Heart left ventricle (tissue), 16 donors: ENCODE results near the gene MANBA. TPM values are rescaled to one million over a fixed set of nuclear protein-coding genes. Genes with fewer than 3 reads are reported as not detected.

Source experiments
- ATAC-seq, 4 donors: fragments of 200-7000 bp; cut with Tn5 transposase; one replicate each; pipeline ENCODE4 v1.9.1; 2020 to 2022; ENCODE audit warnings: moderate library complexity in 4 of 4, mild to moderate bottlenecking in 3 of 4, moderate number of reproducible peaks in 1 of 4
- DNase-seq, 5 donors: peaks; one replicate each; pipeline ENCODE4 v3.0.0-alpha.2; 2020
- H3K27ac ChIP-seq, 12 donors: fragments of 200-600 bp; sonication (generic) in 4 of 12; one replicate each; pipeline versions ENCODE4 v1.5.0 to v1.8.0; 2016 to 2022; ENCODE audit warnings: mild to moderate bottlenecking in 2 of 12
- H3K27me3 ChIP-seq, 9 donors: fragments of 200-600 bp; sonication (generic) in 2 of 9; one replicate each; pipeline versions ENCODE4 v1.5.1 to v1.8.0; 2016 to 2022; ENCODE audit warnings: mild to moderate bottlenecking in 3 of 9
- H3K36me3 ChIP-seq, 9 donors: fragments of 200-600 bp; sonication (generic) in 2 of 9; one replicate each; pipeline versions ENCODE4 v1.5.0 to v1.8.0; 2018 to 2022; ENCODE audit warnings: mild to moderate bottlenecking in 2 of 9
- H3K4me1 ChIP-seq, 12 donors: fragments of 200-600 bp; sonication (generic) in 4 of 12; one replicate each; pipeline versions ENCODE4 v1.5.0 to v1.8.0; 2016 to 2022; ENCODE audit warnings: mild to moderate bottlenecking in 3 of 12
- H3K4me3 ChIP-seq, 12 donors: fragments of 200-600 bp; sonication (generic) in 4 of 12; one replicate each; pipeline versions ENCODE4 v1.5.0 to v1.8.0; 2017 to 2022; ENCODE audit warnings: mild to moderate bottlenecking in 9 of 12, moderate library complexity in 4 of 12
- H3K9me3 ChIP-seq, 12 donors: fragments of 200-600 bp; sonication (generic) in 4 of 12; one replicate each; pipeline versions ENCODE4 v1.5.0 to v1.8.0; 2016 to 2022; ENCODE audit warnings: mild to moderate bottlenecking in 1 of 12
- CTCF ChIP-seq, 12 donors: fragments of 200-600 bp; sonication (generic) in 4 of 12; IDR thresholded peaks; one replicate each; pipeline versions ENCODE4 v1.5.0 to v1.8.0; 2018 to 2022; ENCODE audit warnings: antibody characterized with exemption in 12 of 12, mild to moderate bottlenecking in 5 of 12
- POLR2A ChIP-seq, 2 donors: fragments of 450-650 bp; IDR thresholded peaks; one replicate each; pipeline ENCODE4 v1.6.1; 2017; ENCODE audit warnings: antibody characterized with exemption in 2 of 2, mild to moderate bottlenecking in 2 of 2, moderate library complexity in 2 of 2
- WGBS, 4 donors: extraction: QIAGEN DNeasy Blood & Tissue Kit in 2 of 4; methylation state at CpG; one replicate each; pipeline versions ENCODE4 v1.1.5 to v1.1.7; 2013 to 2018; 5-methylcytosine and 5-hydroxymethylcytosine counted together
- intact Hi-C, 10 donors: fragments of 100-400 bp; cut with DNase I; formaldehyde crosslinking; loops; one replicate each; pipeline versions ENCODE4 v1.11.1 to v1.14.2; 2022
- polyA plus RNA-seq, 2 donors: library from polyadenylated mRNA; stranded (reverse); fragments of 200-250 nt; gene quantifications; one replicate each; pipeline ENCODE4 v1.2.3, GENCODE V29; 2013
- total RNA-seq, 9 donors: library from RNA; depleted of rRNA in 2 of 9; stranded (reverse); fragments of >200 nt in 2 of 9; fragmentation: NEBNext Ultra II Directional in 3 of 9; extraction: Animal tissue kit (Norgen Biotek cat#: 25700) in 3 of 9; gene quantifications; one replicate each; pipeline versions ENCODE4 v1.1.0 to v1.2.4, GENCODE V29; 2016 to 2023
- donor health status: ischemic (EF 13 %, LVEDD 7.1; RV severe dilation, severe dysfunction).
- donor health status: healthy with polysubstance abuse.
- donor health status: DM: no; HTN: yes; CAD: no.
- donor health status: DM: no; HTN: no; CAD: no.
- donor health status: ischemic (EF 25% LVEDD 6.9; RV normal size, moderate dysfunction).
- donor health status: ischemic (EF 25% LVEDD 5.7; RV mildly dilated, moderate dysfunction).
- donor health status: healthy.
- donor health status: DM: yes; HTN: yes; CAD: no.
- donor health status: ischemic (EF 35%, LVEDD 5.7; RV mildly dilated, moderate dysfunction).
- donor health status: nonischemic (EF 11% LVEDD 7.7; RV severe dilation, severe dysfunction).
- donor health status: DM: yes; HTN: yes; CAD: no.
- donor health status: PGD.
- donor health status: ischemic (EF 29% LVEDD 5.4; RV normal size, mild dysfunction).
- donor health status: nonischemic (EF 23%, LVEDD 6.1; RV moderate dilation, normal function).

Gene MANBA
- total and polyA plus RNA-seq, 11 donors: 6.2 to 44.0 (median 34.2) TPM

GRCh38 chr4:102774254-102774653 is 13.5 kb upstream of the MANBA start:
- Histone ChIP-seq H3K36me3 (no peaks in the 10 kb centered on the region), H3K27me3 (no peaks in the 10 kb centered on the region), H3K4me1 (peaks cover 0 to 4% (median 0%) of the 10 kb centered on the region in 12 donors), H3K4me3 (no peak overlapping the region), H3K27ac (no peak overlapping the region), H3K9me3 (no peaks in the 10 kb centered on the region)
- intact Hi-C loops: no loop called here
- peak in 1 of 4 donors; percentile 53 for ATAC-seq
- DNase-seq: no peak
- 32 to 54% (median 41%) methylated on average over 2 of the region's 2 CpGs for WGBS, 4 donors
- TF ChIP-seq POLR2A (IDR thresholded peaks at IDR 0.05) (no peak), CTCF (IDR thresholded peaks at IDR 0.05) (no peak)

GRCh38 chr4:102772738-102773340 is 12.1 kb upstream of the MANBA start:
- no peak for DNase-seq
- Histone ChIP-seq H3K4me1 (peaks cover 0 to 3% (median 0%) of the 10 kb centered on the region in 12 donors), H3K4me3 (no peak overlapping the region), H3K27me3 (no peaks in the 10 kb centered on the region), H3K9me3 (no peaks in the 10 kb centered on the region), H3K27ac (no peak overlapping the region), H3K36me3 (no peaks in the 10 kb centered on the region)
- TF ChIP-seq CTCF (IDR thresholded peaks at IDR 0.05) (no peak), POLR2A (IDR thresholded peaks at IDR 0.05) (no peak)
- no peak for ATAC-seq
- intact Hi-C loops: no loop called here
- WGBS, 4 donors: 81 to 87% (median 86%) methylated on average over 4 of the region's 4 CpGs

GRCh38 chr4:102764901-102765300 is 4.1 kb upstream of the MANBA start:
- no peak overlapping the region for H3K27ac ChIP-seq
- H3K27me3 ChIP-seq: no peaks in the 10 kb centered on the region
- H3K4me3 ChIP-seq: no peak overlapping the region
- H3K9me3 ChIP-seq: no peaks in the 10 kb centered on the region
- no peaks in the 10 kb centered on the region for H3K36me3 ChIP-seq
- intact Hi-C loops: loop anchor here in 3 of 10 donors (5.0 to 10.0 kb wide), 5 partner anchors 42 to 250 kb away; partner anchors contain the start of genes CISD2 (in 2 of the 3) and SLC9B1 (in 1 of the 3)
- ATAC-seq: no peak
- no peak for DNase-seq
- 91 to 96% (median 94%) methylated on average over 3 of the region's 3 CpGs for WGBS, 4 donors
- H3K4me1 ChIP-seq: peaks cover 0 to 8% (median 6%) of the 10 kb centered on the region in 12 donors
- TF ChIP-seq POLR2A (IDR thresholded peaks at IDR 0.05) (no peak), CTCF (IDR thresholded peaks at IDR 0.05) (no peak)

- Histone ChIP-seq H3K4me3 (peak overlapping the region in 7 of 12 donors; percentile 70 to 99 (median 79)), H3K9me3 (no peaks in the 10 kb centered on the region), H3K36me3 (no peaks in the 10 kb centered on the region), H3K4me1 (peaks cover 0 to 32% (median 11%) of the 10 kb centered on the region in 12 donors), H3K27ac (no peak overlapping the region), H3K27me3 (no peaks in the 10 kb centered on the region)
- intact Hi-C loops: loop anchor here in 5 of 10 donors (2.0 to 10.0 kb wide), 7 partner anchors 45 to 253 kb away; partner anchors contain the start of genes CISD2 (in 2 of the 5), UBE2D3 (in 2 of the 5) and SLC9B1 (in 1 of the 5)
- TF ChIP-seq POLR2A (IDR thresholded peaks at IDR 0.05) (no peak), CTCF (IDR thresholded peaks at IDR 0.05) (no peak)
- DNase-seq (no peak), ATAC-seq (no peak)
- WGBS, 4 donors: 76 to 89% (median 84%) methylated on average over 14 of the region's 14 CpGs
Observed at GRCh38 chr4:102761906-102762305, 1.1 kb upstream of the MANBA start.
